ENCODE data around the gene TUBE1. TPM values are rescaled to one million over a fixed set of nuclear protein-coding genes. Genes with fewer than 3 reads are reported as not detected.

Gene TUBE1
- total RNA-seq, 2 donors from 2014 or later: 7.1 to 14.9 TPM

GRCh38 chr6:112034616-112034995 is 52.7 kb downstream of the TUBE1 start:
- no peaks in the 10 kb centered on the region for H3K9me3 ChIP-seq
- no peak for DNase-seq
- H3K4me1 ChIP-seq: no peaks in the 10 kb centered on the region
- no peaks in the 10 kb centered on the region for H3K27me3 ChIP-seq
- no peaks in the 10 kb centered on the region for H3K36me3 ChIP-seq
- no peak overlapping the region for H3K9ac ChIP-seq (ENCODE audit: low read depth in 2 of 2, low read length in 2 of 2)
- H3K27ac ChIP-seq: no peak overlapping the region
- no peak overlapping the region for H3K4me3 ChIP-seq
- intact Hi-C loops (cut with DNase I): no loop called here
- TF ChIP-seq CTCF (IDR thresholded peaks at IDR 0.05): no peak

DNA sequence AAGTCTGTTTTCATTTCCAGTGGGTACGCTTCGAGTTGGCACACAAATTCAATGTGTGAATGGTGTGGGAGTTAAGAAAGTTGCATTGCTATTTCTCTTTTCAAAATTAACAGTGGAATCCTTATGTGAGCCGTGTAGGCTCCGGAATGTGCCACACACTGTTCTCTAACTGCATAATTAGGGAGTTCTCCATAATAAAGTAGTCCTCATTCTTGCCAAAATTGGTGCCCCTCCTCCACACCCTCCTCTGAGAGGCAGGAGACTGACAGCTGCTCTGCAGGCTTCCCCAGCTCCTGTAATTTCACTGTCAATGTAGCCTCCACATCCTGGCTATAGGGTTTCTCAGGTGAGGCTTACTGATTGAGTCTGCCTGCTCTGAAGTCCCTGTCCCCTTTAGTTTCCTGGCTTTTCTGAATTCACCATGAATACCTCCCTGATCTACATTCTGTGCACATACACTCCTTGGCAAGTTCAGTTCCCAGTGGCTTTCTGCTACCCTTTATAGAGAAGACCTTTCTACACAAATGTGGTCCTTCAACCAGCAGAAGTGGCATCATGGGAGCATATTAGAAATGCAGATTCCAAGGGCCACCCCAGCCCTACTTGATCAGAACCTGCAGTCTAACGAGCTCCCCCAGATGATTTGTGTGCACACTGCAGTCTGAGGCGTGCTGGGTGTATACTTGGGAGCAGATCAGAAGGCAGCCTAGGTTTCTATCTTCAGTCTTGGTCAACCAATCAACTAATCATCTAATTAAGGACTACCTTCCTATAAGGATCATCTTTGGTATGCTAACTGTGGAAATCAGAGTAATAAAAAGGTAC is 53.3 kb downstream of the TUBE1 start:
- no peak overlapping the region for H3K4me3 ChIP-seq
- no peak for TF ChIP-seq CTCF (IDR thresholded peaks at IDR 0.05)
- no peak for DNase-seq
- intact Hi-C loops (cut with DNase I): no loop called here
- no peaks in the 10 kb centered on the region for H3K36me3 ChIP-seq
- H3K27me3 ChIP-seq: no peaks in the 10 kb centered on the region
- no peaks in the 10 kb centered on the region for H3K9me3 ChIP-seq
- H3K9ac ChIP-seq (ENCODE audit: low read depth in 2 of 2, low read length in 2 of 2): no peak overlapping the region
- H3K4me1 ChIP-seq: no peaks in the 10 kb centered on the region
- no peak overlapping the region for H3K27ac ChIP-seq

DNA sequence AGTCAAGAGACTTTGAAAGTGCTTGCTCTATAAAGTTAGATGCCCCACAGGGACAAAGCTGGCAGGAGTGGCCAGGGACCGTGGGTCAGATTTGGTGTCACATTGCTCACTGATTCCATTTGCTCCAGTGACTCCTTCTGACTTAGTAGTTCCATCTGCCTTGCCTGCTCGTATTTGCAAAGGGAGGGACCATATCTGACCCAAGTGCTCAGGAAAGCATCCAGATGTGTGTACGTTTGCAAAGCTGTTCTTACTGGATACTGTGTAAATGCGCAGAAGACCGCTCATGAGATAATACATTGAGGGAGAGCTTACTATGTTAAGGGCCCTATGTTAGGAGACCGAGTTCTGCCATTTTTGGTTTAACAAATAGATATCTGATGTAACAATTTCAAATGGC is 54.6 kb downstream of the TUBE1 start:
- no peaks in the 10 kb centered on the region for H3K9me3 ChIP-seq
- no peak overlapping the region for H3K4me3 ChIP-seq
- H3K9ac ChIP-seq (ENCODE audit: low read depth in 2 of 2, low read length in 2 of 2): no peak overlapping the region
- no peaks in the 10 kb centered on the region for H3K36me3 ChIP-seq
- H3K4me1 ChIP-seq: no peaks in the 10 kb centered on the region
- no peak for DNase-seq
- no peak for TF ChIP-seq CTCF (IDR thresholded peaks at IDR 0.05)
- intact Hi-C loops (cut with DNase I): no loop called here
- H3K27ac ChIP-seq: no peak overlapping the region
- no peaks in the 10 kb centered on the region for H3K27me3 ChIP-seq

DNA sequence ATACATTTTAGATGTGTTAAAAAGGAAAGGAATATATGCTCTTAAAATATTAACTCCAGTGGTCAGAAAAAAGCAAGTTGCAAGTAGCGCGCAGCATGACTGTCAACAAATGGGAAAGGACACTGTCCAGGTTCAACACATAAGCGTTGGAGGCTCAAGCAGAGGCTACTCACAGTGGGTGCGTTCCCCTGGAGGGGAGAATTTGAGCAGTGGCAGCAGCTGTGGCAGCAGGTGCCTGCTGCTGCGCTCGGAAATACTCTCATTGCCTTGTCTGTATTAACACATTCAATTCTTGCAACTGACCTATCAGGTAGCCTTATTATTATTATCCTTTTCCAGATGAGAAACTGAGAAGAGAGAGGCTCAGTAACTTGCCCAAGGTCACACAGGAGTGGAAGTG is 55.3 kb downstream of the TUBE1 start:
- Histone ChIP-seq H3K27ac (no peak overlapping the region), H3K4me1 (no peaks in the 10 kb centered on the region), H3K36me3 (no peaks in the 10 kb centered on the region), H3K27me3 (no peaks in the 10 kb centered on the region), H3K4me3 (no peak overlapping the region), H3K9me3 (no peaks in the 10 kb centered on the region), H3K9ac (ENCODE audit: low read depth in 2 of 2, low read length in 2 of 2) (no peak overlapping the region)
- intact Hi-C loops (cut with DNase I): no loop called here
- no peak for TF ChIP-seq CTCF (IDR thresholded peaks at IDR 0.05)
- no peak for DNase-seq

- H3K9ac ChIP-seq (ENCODE audit: low read depth in 2 of 2, low read length in 2 of 2): no peak overlapping the region
- H3K27me3 ChIP-seq: no peaks in the 10 kb centered on the region
- no peak for DNase-seq
- no peaks in the 10 kb centered on the region for H3K9me3 ChIP-seq
- no peak for TF ChIP-seq CTCF (IDR thresholded peaks at IDR 0.05)
- H3K27ac ChIP-seq: no peak overlapping the region
- no peak overlapping the region for H3K4me3 ChIP-seq
- intact Hi-C loops (cut with DNase I): no loop called here
- no peaks in the 10 kb centered on the region for H3K4me1 ChIP-seq
- H3K36me3 ChIP-seq: no peaks in the 10 kb centered on the region
These were observed 56.2 kb downstream of the TUBE1 start for GRCh38 chr6:112030961-112031660.
